Activated CD4-positive, alpha-beta T cell treated with anti-CD3 and anti-CD28 coated beads, Interleukin-2, amount 50 U/mL, for 1 hour (primary cell): Measurements from ENCODE around the gene HAP1.
"Not testable (repeated sequence)": the region's sequence is repeated elsewhere in the genome, so short reads cannot be mapped to it uniquely, and the experiment has no call there.

ENCODE experiments used
- DNase-seq: peaks from one replicate; pipeline ENCODE4 v3.0.0-alpha.2; 2020

The HAP1 gene

DNA sequence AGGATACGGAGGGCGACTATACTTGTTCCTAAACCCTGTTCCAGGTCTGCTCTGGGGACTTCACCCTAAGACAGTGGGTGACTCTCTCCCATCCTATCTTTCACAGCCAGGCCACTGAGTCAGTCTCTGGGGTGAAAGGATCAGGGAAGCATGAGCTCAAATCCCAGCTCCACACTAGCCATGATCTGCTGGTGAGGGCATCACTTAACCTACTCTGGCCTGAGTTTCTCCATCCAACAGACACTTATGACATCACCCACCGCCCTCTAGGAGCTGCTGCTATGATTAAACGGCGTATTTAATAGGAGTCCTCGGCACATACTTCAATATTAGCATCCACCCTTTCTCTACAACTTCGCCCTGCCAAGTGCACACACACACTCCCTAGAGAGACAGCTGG is 12.2 kb downstream of the HAP1 start:
- no peak for DNase-seq

DNA sequence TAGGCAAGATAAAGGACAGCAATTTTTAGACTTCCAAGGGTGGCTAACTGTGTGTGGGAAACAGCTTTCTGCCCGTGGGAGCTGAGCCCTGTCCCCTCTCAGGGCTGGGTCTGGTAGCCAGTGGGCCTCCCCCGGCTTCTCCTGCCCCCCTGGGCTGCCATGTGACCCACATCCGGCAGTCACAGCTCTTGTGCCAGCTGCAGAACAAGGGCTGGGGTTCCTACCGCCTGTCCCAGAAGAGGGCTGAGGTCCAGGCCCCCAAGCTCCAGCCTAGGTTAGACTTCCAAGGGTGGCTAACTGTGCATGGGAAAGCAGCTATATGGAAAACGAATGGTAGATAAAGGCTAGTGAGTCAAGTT is 16.2 kb downstream of the HAP1 start:
- no peak for DNase-seq

- DNase-seq, result no peak
Observed at GRCh38 chr17:41717408-41718286, 16.8 kb downstream of the HAP1 start.

- no peak for DNase-seq
Observed at GRCh38 chr17:41711669-41712400, 22.6 kb downstream of the HAP1 start, which contains the start of gene GAST. GAST (plus strand) TSS chr17:41712331; CDS start chr17:41715437, 3,106 bp downstream.

- no peak for DNase-seq
Observed at GRCh38 chr17:41710472-41711090, 23.9 kb downstream of the HAP1 start.

- DNase-seq, result no peak
Observed at GRCh38 chr17:41707803-41708669, 26.4 kb downstream of the HAP1 start.

- no peak for DNase-seq
Observed at GRCh38 chr17:41705271-41705991, 29.0 kb downstream of the HAP1 start.

- no peak for DNase-seq
Observed at GRCh38 chr17:41702712-41703111, 31.7 kb downstream of the HAP1 start.

- not testable (repeated sequence) for DNase-seq
Observed at GRCh38 chr17:41700843-41701242, 33.6 kb downstream of the HAP1 start.

DNA sequence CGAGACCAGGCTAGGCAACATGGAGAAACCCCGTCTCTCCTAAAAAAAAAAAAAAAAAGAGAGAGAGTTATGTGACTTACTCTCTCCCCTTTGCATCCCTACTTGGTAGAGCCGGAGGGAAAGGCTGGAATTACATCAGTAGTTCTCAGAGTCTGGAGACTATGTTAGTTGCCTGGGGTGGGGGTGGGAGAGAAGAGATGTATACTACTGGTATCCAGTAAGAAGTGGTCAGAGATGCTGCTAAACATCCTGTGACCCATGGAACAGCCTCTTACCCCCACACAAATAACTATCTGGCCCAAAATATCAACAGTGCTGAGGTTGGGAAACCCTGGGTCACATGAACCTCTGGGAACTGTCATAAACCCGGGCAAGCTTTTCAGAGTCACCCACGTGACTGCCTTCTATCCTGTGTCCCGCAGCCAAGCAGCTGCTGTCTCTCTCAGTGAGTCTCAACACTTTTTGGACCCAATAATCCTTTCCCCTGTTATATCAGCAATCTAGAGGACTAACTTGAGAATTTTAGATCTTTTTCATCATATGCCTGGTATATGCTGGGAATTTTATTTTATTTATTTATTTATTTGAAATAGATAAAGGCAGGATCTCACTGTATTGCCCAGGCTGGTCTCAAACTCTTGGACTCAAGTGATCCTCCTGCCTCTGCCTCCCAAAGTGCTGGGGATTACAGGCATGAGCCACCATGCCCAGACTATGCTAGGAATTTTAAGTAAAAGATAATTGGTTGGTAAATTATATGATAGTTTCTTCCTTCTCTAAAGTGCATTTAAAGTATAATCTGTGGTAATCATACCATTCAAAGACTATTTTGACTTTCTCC is 37.1 kb downstream of the HAP1 start:
- DNase-seq, result no peak

- peak; percentile 74 for DNase-seq
Observed at GRCh38 chr17:41695954-41696757, 38.3 kb downstream of the HAP1 start.

DNA sequence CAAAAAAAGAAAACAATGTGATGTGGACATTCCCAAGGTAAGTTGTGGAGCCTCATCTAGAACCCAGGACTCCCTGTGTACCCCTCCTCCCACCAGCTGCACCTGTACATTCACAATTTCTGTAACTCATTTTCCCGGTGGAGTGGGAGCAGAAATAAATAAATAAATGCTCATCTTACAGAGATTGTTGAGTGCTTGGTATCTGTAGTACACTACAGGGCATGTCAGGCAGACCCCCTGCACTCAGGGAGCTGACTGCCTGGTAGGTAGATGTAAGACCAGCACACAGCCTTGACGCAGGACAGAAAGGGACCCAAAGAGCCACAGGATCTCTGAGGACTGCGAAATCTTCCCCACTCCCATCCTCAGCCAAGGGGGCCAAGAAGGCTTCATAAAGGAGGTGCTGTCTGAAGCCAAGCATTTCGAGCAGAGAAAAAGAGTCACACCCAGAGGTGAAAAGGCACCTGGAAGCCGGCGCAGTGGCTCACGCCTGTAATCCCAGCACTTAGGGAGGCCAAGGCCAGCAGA is 39.2 kb downstream of the HAP1 start:
- no peak for DNase-seq

GRCh38 chr17:41692722-41693521 is 41.5 kb downstream of the HAP1 start:
- DNase-seq, result no peak

- peak; percentile 20 for DNase-seq
Observed at GRCh38 chr17:41691031-41691777, 43.2 kb downstream of the HAP1 start.

- no peak for DNase-seq
Observed at GRCh38 chr17:41690497-41690896, 43.9 kb downstream of the HAP1 start.

- peak; percentile 41 for DNase-seq
Observed at GRCh38 chr17:41689497-41690299, 44.7 kb downstream of the HAP1 start.
